Occipital lobe (tissue), 2 donors: ENCODE results near the gene WDR4. TPM values are rescaled to one million over a fixed set of nuclear protein-coding genes. Genes with fewer than 3 reads are reported as not detected.
"Not testable (repeated sequence)": the region's sequence is repeated elsewhere in the genome, so short reads cannot be mapped to it uniquely, and the experiment has no call there.

ENCODE experiments used
- DNase-seq: peaks from one replicate; lab custom pipeline; 2025; lab: John Stamatoyannopoulos, UW
- total RNA-seq: library from RNA; depleted of rRNA; stranded (reverse); fragments of >200 nt; gene quantifications from one replicate; pipeline ENCODE4 v1.2.3, GENCODE V29; 2014

WDR4 gene
- total RNA-seq, 1 donor from 2014 or later, result 15.1 TPM

DNA sequence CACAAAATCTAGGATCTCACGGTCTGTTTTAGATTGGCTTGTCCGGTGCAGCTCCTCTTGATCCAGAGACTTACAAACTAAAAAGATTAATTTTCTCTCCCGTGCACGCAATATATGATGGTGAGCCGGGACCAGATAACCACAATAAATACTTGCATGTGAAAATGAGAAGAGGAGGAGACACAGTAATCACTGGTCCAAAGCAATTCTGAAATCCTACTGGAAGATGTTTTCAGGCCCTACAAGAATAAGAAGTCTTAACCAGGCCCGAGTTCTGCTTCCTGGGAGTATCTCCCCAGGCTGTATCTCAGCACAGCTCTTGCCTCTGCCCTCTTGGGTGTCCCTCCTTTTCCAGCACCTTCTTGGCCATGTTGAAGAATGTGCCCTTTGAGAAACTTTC, 1.0 kb upstream of the WDR4 start:
- no peak for DNase-seq

DNA sequence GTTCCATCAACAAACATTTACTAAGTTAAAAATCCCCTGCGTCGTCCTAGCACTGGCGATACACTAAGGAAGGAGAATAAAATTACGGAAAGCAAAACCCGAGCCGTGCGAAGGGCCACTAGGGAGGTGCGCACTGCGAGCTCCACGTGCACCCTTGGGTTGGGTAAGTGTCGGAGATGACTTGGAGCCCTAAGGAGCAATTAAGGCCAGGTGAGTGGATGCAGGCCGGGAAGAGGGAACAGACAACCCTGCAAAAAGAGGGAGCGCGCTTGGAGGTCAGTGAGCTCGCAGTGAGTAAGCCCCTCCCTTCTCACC, 704 bp downstream of the WDR4 start:
- no peak for DNase-seq

DNA sequence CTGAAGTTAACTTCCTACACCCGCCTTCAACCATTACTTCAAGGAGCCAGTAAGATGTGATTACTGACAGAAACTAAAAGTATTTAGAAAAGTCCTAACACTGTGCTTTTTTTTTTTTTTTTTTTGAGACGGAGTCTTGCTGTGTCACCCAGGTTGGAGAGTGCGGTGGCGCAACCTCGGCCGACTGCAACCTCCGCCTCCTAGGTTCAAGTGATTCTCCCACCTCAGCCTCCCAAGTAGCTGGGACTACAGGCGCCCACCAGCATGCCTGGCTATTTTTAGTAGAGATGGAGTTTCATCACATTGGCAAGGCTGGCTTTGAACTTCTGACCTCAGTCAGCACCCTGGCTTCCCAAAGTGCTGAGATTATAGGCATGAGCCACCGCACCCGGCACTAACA, 3.5 kb downstream of the WDR4 start:
- DNase-seq, result not testable (repeated sequence)

DNA sequence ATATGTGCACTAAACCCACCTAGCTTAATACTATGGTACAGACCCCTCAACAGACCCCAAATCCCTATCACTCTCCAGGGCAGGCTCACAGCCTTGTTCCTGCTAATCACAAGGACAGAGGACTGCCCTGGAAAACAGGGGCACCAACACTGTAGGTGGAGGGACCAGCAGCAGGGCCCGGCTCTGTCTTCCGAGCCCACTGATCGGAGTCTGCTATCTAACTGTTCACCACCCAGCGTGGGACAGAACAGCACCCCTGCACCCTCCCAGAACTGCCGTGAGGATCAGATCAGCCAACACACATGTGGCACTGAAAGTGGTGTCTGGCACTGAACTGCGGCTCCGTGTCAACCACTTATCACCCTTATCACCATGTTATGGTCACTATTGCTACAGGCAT, 6.2 kb downstream of the WDR4 start:
- DNase-seq, result no peak

DNA sequence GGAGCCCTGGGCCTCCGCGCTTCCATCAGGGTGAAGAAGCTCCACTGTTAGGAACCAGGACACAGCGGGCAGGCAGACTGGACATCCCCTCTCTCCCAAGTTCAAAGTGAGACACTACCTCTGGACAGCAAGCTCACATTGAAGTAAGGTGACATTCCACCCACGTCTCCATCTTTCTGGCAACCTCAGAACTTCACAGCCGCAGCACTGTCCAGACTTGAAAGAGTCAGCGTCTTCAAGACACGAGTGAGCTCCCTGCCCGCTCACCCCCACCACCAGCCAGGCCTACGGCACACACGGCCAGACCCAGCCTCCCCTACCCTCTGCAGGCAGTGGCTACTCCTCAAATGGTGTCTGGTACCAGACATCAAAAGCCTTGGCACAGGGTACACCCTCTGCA, 11.1 kb downstream of the WDR4 start:
- DNase-seq, result no peak

DNA sequence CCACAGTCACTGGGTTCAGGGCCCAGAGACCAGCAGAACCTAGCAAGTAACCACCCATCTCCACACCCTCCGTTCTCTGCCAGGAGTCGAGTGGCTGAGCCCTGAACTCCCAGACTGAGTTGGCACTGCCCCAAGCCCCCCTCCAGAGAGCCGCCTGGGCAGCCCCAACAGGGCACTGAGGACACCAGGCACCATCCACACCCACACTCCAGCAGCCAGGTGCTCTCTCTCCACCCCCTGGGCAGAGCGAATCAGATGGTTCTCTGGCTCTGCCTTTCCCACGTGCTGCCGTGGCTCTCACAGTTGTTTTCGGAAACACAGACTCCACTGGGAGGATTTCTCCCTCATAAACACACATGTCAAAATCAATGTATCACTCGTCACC, 13.6 kb downstream of the WDR4 start:
- no peak for DNase-seq

DNA sequence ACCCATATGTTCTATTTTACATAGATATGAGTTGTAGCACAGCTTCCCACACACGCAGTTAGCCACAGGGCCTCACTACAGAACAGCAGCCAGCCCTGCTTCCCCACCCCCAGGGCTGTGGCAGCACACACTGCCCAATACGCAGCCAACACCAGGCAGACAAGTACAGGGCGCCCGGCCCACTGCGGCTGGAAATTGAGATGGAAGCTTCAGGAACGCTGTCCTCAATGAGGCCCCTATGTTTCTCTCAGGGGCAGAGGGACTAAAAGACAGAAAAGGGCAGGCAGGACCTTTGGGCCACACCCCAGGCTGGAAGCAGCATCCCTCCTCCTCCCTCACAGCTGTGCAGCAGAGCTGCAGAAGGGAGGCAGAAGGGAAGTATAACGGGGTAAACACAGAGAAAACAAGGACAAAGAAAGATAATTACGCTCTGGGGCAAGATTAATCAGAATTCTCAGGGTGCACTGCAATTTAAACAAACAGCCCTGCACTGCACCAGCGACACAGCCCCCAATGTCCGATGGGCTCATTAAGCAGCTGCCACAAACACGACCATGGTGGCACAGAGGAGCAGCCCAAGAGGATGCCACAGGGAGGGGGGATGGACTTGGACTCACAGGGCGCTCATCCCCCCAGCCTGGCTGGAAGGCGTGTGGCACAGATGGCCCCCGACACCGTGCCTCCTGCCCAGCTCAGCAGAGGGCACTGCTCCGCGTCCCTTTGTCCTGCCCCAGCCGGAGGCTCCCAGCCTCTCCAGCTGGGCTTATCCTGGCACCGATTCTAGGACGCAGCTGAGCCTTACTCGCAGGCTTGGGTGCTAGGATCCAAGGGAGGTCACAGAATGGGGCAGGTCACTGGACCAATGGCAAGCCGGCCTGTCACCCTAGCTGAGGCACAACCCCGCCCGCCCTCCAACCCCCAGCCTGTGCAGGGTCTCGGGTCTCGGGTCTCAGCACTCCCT, 14.2 kb downstream of the WDR4 start:
- peak; percentile 26 for DNase-seq

DNA sequence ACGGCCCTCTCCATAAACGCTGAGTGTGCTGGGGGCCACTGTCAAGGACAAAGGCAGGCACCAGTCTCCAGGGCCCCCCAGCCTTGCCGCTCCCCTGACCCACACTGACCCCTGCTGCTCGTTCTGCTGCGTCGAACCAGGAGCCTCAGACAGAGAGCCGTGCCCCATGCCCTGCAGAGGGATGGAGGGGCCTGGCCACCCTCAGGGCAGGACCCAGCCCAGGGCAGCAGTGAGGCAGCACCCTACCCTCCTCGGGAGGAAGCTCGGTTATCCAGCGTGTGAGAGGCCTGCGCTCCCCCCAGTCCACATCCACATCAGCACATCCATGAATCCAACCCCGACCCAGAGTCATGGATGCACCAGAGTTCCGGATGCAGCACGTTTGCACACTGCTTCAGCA, 15.1 kb downstream of the WDR4 start:
- no peak for DNase-seq

DNA sequence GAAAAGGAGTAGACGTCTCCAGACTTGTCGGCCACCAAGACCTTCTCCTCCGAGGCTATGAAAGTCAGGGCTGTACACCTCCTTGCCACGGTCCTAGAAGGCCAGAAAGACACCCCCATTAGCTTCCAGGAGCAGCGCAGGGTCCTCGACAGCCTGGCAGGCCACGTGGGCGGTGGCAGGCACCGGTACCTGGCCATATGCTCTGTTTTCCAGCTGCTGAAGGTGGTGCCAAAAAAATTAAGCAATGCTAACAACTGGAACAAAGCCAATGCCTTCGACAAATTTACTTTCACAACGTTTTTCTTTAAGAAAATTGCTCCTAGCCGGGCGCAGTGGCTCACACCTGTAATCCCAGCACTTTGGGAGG, 15.9 kb downstream of the WDR4 start:
- no peak for DNase-seq

DNA sequence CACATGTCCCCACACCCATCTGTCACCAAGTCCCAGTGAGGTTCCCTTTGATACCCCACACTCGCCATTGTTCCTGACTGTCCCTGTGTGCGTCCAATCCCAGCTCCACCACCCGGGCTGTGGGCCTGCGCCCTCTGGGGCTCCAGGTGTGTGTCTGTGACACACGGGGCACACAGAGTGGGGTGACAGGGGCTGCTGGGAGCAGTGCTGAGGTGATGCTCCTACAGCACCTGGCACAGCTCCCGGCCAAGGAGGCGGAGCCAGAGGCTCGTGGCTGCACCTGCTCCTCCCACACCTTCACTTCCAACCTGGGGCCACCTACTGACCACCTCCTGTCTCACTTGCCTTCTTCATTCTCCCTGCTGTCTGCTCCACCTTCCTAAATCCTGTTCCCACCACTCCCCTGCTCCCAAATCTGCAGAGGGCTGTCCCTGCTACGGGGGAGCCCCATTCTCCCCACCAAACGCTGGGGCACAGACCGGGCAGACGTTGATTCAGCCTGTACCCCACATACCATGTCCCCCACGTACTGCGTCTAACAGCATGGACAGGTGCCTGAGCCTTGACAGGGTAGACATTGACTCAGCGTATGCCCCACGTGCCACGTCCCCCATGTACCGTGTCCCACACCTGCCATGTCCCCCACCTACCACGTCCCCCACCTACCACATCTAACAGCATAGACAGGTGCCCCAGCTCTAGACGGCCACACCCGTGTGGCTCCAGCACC, 16.4 kb downstream of the WDR4 start:
- no peak for DNase-seq

DNA sequence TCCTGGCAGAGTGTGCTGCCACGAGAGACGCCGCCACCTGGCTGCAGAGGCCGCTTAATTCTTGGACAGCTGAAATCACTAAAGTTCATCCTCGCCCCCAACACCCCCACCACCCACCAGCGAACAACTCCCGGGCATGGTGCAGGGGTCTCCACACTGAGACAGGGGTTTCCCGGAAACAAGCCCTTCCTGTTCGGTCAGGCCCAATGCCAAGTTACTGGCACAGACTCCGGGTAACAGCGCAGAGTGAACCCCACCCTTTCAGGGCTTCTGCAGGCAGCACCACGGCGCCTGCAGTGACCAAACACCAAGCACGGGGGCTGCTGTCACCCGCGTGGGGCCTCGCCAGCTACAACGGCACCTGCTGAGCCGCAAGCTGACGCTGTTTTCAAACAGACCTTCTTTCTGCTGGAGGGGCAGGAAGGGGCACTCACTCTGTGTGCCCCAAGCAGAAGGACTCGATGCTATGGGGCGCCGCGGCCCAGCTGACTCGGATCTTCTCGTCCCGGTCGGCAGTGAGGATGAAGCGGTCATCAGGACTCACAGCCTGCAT, 17.4 kb downstream of the WDR4 start:
- no peak for DNase-seq

DNA sequence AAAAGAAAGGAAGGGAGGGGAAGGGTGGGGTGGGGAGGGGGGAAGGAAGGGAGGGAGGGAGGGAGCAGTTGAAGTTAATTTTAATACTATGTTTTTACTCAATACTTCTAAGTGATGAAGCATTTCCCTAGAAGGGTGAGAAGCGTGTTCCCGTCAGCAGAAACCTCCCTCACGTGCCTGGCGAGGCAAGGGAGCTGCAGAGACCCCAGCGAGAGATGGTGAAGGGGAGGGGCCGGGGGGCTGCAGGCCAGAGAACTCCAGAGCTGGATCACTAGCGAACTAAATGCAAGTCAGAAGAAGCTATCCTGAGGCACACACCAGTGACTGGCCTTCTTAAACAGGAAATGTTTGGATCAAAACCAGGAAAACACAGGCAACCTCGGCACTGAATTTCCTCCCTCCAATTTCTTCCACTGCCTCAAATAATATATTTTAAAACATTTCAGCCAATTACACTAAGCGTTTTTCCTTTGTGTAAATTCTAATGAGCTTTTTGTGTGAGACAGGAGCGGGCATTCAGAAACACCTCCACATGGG, 18.0 kb downstream of the WDR4 start:
- DNase-seq, result no peak

DNA sequence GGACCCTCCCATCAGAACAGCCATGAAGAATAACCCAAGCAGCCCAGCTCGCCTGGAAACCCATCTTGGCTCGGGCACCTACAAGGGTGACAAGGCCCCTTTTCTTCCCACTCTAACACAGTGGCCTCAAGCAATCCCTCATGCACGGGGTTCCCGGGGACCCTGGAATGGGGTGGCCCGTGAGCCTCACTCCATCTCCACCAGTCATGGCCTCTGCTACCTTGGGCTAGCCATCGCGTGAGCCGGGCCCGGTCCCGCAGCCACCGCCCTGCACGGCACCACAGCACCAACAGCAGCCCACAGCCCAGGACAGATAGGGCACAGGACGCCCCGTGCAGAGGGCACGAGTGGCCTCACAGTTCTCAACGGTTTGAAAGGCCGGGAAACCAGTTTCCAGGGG, 19.0 kb downstream of the WDR4 start:
- no peak for DNase-seq

DNA sequence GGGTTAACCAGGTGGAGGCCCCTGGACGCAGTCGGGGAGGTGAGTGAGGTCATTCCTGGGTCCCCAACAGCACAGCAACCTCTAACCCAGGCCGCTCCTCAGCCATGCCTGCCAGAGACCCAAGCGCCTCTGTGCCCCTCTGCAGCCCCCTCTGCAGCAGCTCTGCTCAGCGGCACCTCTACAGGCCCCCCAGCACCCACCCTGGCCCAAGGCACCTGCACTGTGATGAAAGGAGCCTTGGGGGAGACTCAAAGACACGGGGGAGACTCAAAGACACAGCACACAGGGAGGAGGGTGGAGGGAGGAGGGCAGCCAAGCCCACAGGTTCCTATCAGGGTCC, 19.5 kb downstream of the WDR4 start:
- DNase-seq, result no peak

DNA sequence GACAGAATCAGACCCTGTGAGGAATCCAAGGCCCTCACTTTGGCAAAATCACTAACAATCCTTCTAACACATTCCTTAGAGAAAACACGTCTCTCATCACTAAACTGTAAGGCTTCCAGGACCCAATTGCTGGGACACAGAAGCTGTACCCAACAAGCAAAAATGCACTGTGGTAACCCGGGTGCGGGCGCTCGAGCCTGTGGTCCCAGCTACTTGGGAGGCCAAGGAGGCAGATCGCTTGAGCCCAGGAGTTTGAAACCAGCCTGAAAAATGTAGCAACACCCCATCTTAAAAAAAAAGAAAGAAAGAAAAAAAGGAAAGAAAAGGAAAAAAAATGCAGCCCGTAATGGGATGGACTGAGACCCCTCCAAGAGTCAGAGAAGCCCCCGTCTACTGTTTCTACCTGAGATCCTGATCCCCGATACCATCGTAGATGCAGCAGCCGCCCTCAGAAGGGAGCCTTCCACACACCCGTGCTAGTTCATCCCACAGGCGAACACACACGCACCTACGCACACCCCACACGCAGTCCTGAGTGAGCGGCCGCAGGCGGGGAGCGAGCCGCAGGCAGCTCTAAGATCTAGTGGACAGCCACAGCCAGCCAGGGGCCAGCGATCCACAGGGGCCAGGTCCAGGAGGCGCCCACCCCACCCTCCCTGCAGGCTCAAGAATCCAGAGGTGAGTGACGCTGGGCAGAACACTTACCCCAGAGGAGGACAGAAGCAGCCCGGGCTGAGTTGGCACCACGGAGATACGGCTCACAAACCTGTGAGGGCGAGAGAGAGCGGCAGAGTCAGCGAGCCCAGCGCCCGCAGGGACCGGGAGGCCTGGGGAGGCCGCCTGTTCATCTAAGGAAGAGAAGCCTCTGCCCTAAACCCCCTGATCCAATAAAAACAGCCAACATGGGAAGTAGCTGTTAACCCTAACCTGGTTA, 20.1 kb downstream of the WDR4 start:
- no peak for DNase-seq

DNA sequence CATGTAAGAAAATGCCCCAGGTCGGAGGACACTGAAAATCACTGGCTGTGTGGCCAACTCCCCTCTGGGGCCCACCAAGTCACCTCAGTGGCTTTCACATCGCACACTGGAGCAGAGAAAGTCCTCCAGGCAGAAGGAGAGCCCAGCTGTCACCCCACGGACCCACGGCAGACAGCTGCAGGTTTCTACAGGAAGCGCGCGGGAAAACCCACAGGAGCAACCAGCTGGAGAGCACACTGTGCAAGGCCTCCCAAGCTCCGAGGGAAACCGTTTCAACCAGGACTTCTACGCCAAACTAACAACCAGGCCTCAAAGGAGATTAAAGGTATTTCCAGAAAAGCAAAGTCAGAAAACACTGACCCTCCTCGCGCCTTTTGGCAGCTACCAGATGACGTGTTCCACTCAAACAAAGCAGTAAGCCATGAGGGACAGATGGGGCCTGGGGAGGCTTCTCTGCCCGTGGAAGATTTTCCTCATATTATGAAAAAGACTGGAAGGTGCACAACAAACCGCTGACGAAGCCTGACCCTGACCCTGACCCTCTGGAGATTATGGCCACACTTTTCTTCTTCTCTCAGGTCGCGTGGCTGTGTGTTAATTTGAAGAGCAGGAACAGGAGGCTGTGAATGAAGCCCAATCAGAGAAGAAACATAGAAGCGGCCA, 21.0 kb downstream of the WDR4 start:
- DNase-seq, result no peak

DNA sequence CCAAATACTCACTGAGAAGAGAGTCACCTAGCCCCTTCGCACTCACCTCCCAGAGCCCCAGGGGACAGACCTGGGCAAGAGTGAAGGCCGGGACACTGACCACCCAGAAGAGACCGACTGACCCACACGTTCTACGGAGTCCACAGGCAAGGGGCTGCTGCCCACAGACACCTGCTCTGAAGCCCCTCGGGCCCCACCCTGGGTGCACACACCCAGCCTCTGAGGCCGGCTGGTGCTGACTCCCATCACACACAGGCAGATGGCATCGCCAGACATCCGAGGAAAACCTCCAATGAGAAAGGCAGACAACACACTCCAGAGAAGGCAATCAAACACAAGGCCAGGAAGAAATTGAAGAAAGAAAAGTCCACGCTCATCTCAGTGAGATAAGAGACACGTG, 22.1 kb downstream of the WDR4 start:
- DNase-seq, result no peak

DNA sequence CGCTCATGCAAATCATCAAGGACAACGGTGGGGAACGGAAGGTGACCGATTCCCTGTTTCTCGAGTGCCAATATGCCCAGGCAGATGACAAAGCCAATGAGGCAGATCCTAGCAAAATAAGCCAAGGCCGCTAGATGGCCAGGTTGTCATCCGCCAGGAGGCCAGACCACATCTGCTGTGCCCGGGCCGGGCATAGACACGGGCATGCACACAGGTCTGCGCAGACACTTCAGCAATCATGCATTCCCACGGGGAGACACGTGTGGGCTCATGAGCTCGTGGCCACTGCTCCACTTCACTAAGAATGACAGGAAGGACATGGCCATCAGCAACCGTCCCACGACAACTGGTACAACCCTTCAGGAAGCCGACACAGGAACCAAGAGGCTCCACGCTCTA, 23.4 kb downstream of the WDR4 start:
- no peak for DNase-seq

DNA sequence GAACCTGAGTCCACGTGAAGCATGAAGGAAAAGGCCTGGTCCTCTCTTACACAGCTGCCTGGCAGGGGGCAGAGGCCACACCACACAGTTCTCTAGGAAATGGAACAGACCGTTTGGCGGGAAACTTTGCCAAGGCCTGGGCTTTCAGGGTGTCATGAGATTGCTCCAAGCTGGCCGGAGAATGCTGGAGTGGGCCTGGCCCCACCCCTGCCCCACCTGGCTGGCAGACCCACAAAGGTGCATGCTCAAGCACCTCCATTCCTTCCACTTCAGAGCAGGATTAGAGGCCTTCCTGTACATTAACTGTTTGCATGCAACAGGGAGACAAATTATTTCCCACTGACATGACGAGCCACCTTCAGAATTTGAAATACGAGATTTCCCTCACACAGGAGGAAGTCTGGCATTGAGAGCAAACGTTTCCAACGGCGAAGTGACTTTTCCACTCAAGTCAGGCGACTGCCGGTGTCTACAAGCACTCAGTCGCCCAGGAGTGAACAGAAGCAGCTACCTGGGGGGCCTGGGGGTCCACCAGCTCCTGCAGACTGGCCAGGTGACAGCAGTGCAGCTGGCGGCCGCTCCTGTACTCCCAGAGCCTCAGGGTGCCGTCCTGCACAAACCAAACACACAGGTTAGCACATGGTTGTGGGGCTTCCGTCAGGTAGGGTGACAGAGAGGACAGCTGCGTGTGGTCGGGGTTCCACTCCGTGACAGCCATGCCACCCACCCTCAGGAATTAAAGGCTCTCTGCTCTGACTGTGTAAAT, 24.0 kb downstream of the WDR4 start:
- no peak for DNase-seq
